Stimulated activated CD4-positive, alpha-beta T cell treated with anti-CD3 and anti-CD28 coated beads, Interleukin-1b, Interleukin-23, amount 100 ng/mL, for 1 hour (primary cell): ENCODE data around the gene PRR5L.
"Not testable (repeated sequence)": the region's sequence is repeated elsewhere in the genome, so short reads cannot be mapped to it uniquely, and the experiment has no call there.

ENCODE experiments used
- DNase-seq, 2 donors: peaks; one replicate each; pipeline ENCODE4 v3.0.0-alpha.2; 2020; ENCODE audit warnings: low read depth in 2 of 2

PRR5L gene

GRCh38 chr11:36459046-36459445 is 163.0 kb downstream of the PRR5L start:
- no peak for DNase-seq

GRCh38 chr11:36460220-36460619 is 164.1 kb downstream of the PRR5L start:
- no peak for DNase-seq

GRCh38 chr11:36462321-36462720 is 166.2 kb downstream of the PRR5L start:
- DNase-seq: no peak

- no peak for DNase-seq
These were observed 167.7 kb downstream of the PRR5L start for GRCh38 chr11:36463781-36464180.

GRCh38 chr11:36464720-36465119 is 168.6 kb downstream of the PRR5L start:
- no peak for DNase-seq

GRCh38 chr11:36465449-36466163 is 169.5 kb downstream of the PRR5L start:
- no peak for DNase-seq

GRCh38 chr11:36467012-36467411 is 170.9 kb downstream of the PRR5L start:
- DNase-seq: no peak

GRCh38 chr11:36467916-36468315 is 171.8 kb downstream of the PRR5L start:
- no peak for DNase-seq

GRCh38 chr11:36469063-36469462 is 173.0 kb downstream of the PRR5L start:
- no peak for DNase-seq

GRCh38 chr11:36469881-36470802 is 174.1 kb downstream of the PRR5L start:
- no peak for DNase-seq

- no peak for DNase-seq
These were observed 175.5 kb downstream of the PRR5L start for GRCh38 chr11:36471577-36471976.

- no peak for DNase-seq
These were observed 179.1 kb downstream of the PRR5L start for GRCh38 chr11:36475192-36475591.

- no peak for DNase-seq
These were observed 182.7 kb downstream of the PRR5L start for GRCh38 chr11:36478700-36479329.

- no peak for DNase-seq
These were observed 184.7 kb downstream of the PRR5L start for GRCh38 chr11:36480833-36481232.

- DNase-seq: not testable (repeated sequence)
These were observed 187.0 kb downstream of the PRR5L start for GRCh38 chr11:36483042-36483441.

- no peak for DNase-seq
These were observed 189.4 kb downstream of the PRR5L start for GRCh38 chr11:36485298-36486002.

GRCh38 chr11:36487619-36488018 is 191.5 kb downstream of the PRR5L start:
- no peak for DNase-seq

- no peak for DNase-seq
These were observed 192.0 kb downstream of the PRR5L start for GRCh38 chr11:36488096-36488495.

- DNase-seq: no peak
These were observed 194.1 kb downstream of the PRR5L start for GRCh38 chr11:36490026-36490806.

- DNase-seq: no peak
These were observed 196.7 kb downstream of the PRR5L start for GRCh38 chr11:36492724-36493304.

GRCh38 chr11:36493332-36493731 is 197.2 kb downstream of the PRR5L start:
- DNase-seq: no peak
